ENCODE results near the gene BOC. TPM values are rescaled to one million over a fixed set of nuclear protein-coding genes. Genes with fewer than 3 reads are reported as not detected.

Gene BOC
- total and polyA plus RNA-seq, 2 of the 4 experiments (the other 2 are of a cell fraction): 6.8 to 15.2 TPM

DNA sequence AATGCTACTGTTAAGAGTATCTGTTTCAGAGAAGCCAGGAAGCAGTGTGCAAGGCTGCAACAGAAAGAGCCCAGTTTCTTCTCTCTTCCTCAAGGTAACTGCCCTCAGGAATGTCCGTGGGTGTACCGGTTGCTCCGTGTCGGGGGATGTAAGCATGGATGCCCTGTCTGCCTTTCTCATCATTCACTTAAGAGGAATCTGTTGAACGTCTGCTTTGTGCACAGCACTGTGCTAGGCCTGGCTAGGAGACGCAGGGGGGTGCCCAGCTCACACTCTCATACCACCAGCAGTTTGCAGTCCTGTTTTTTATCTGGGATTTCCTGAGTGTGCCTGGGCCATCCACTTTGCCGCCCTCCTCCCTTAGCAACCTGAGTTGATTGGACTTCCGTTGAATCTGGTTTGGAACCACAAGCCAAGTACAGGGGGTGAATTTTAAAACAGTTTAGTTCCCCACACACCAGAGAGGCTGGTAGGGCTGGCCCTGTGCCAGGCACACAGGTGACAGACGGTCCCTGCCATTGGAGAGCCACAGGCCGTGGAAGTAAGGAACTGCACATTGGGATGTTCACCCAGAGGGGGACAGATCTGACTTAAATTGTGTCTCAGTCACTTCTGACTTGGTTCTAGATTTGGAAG is 11.2 kb downstream of the BOC start:
- CTCF ChIA-PET: no interaction called here
- TF ChIP-seq RFX5 (IDR thresholded peaks at IDR 0.05; ENCODE audit: low read depth, low read length) (no peak), MAFK (IDR thresholded peaks at IDR 0.05; ENCODE audit: low read depth, low read length) (no peak), FOS (IDR thresholded peaks at IDR 0.05; ENCODE audit: low read depth, low read length) (no peak), CHD1 (IDR thresholded peaks at IDR 0.05; ENCODE audit: low read depth, low read length) (no peak), USF2 (IDR thresholded peaks at IDR 0.05; ENCODE audit: low read depth, low read length) (no peak), ELK1 (IDR thresholded peaks at IDR 0.05; ENCODE audit: borderline replicate concordance, low read depth, low read length) (no peak), SMC3 (IDR thresholded peaks at IDR 0.05; ENCODE audit: low read depth, low read length) (no peak), CEBPB (IDR thresholded peaks at IDR 0.05; ENCODE audit: low read depth, low read length) (no peak), MAZ (IDR thresholded peaks at IDR 0.05; ENCODE audit: borderline replicate concordance, low read depth, low read length) (no peak), BHLHE40 (IDR thresholded peaks at IDR 0.05; ENCODE audit: low read depth, low read length) (no peak), POLR2A (IDR thresholded peaks at IDR 0.05; ENCODE audit: low read depth, low read length) (no peak), RAD21 (IDR thresholded peaks at IDR 0.05; ENCODE audit: low read length) (no peak), RCOR1 (IDR thresholded peaks at IDR 0.05; ENCODE audit: insufficient replicate concordance, low read length) (no peak), NFE2L2 (IDR thresholded peaks at IDR 0.05; ENCODE audit: low read depth, low read length) (no peak), MXI1 (IDR thresholded peaks at IDR 0.05; ENCODE audit: borderline replicate concordance, low read depth, low read length) (no peak), CTCF (conservative IDR thresholded peaks at IDR 0.05; ENCODE audit: low read depth, low read length) (no peak)
- Histone ChIP-seq H3K4me1 (ENCODE audit: control insufficient read depth, insufficient read depth, low read length) (peaks cover 13% of the 10 kb centered on the region), H3K79me1 (ENCODE audit: low read depth in 1 of 2, low read length in 2 of 2) (no peaks in the 10 kb centered on the region), H3K14ac (replicated peaks; ENCODE audit: low read depth, low read length) (no peak overlapping the region), H3K23ac (ENCODE audit: low read depth, low read length) (no peak overlapping the region; the same call in 1 of the 2 replicates), H3K4ac (ENCODE audit: low read depth, low read length) (no peak overlapping the region), H4K8ac (ENCODE audit: low read depth in 2 of 2, low read length in 2 of 2) (no peak overlapping the region), H3K9me1 (ENCODE audit: insufficient read depth, low read length) (0 out of 2 replicates have a peak, but pooled peaks cover 7% of the 10 kb centered on the region), H3K27ac (ENCODE audit: insufficient read depth, low read length) (no peak overlapping the region), H3K9ac (ENCODE audit: low read depth, low read length) (no peak overlapping the region), H2AFZ (replicated peaks; ENCODE audit: low read length, poor library complexity) (no peak overlapping the region), H3K27me3 (ENCODE audit: control insufficient read depth, insufficient read depth, low read length) (no peaks in the 10 kb centered on the region), H3K4me2 (ENCODE audit: low read depth, low read length) (no peak overlapping the region), H3K4me3 (ENCODE audit: insufficient read depth, low read depth, low read length) (no peak overlapping the region), H3K18ac (ENCODE audit: low read depth, low read length) (no peak overlapping the region), H4K5ac (ENCODE audit: low read depth, low read length) (no peak overlapping the region; the same call in 1 of the 2 replicates), H3K9me3 (ENCODE audit: control insufficient read depth, insufficient read depth, low read length) (no peaks in the 10 kb centered on the region), H2BK15ac (ENCODE audit: low read depth, low read length) (no peak overlapping the region), H2AK9ac (replicated peaks; ENCODE audit: low read depth, low read length, poor library complexity) (peak overlapping the region; percentile 33), H2BK120ac (ENCODE audit: low read depth, low read length) (no peak overlapping the region), H2AK5ac (ENCODE audit: low read depth, low read length) (no peak overlapping the region; the same call in 1 of the 2 replicates), H3K36me3 (ENCODE audit: control insufficient read depth, insufficient read depth, low read length) (peaks cover 25% of the 10 kb centered on the region), H2BK5ac (ENCODE audit: low read depth, low read length, poor library complexity, severe bottlenecking) (no peak overlapping the region), H3K56ac (ENCODE audit: extremely low read depth, insufficient read depth, low read length) (no peak overlapping the region), H2BK20ac (ENCODE audit: low read depth, low read length) (no peak overlapping the region), H4K20me1 (ENCODE audit: insufficient read depth, low read length) (no peaks in the 10 kb centered on the region), H4K91ac (ENCODE audit: insufficient read depth, low read depth, low read length) (no peak overlapping the region)
- DNase-seq (no peak), ATAC-seq (ENCODE audit: low read depth) (no peak)
- intact Hi-C loops (cut with micrococcal nuclease): no loop called here
- dilution Hi-C loops (cut with HindIII; ENCODE audit: low sequenced_read_pairs, unreplicated experiment): no loop called here
- 74% methylated on average over 3 of the region's 10 CpGs; no CpG with 5 or more reads in 1 of the 2 experiments for WGBS, 2 experiments (ENCODE audit: extremely low coverage in 2 of 2, insufficient read length in 1 of 2)
- POLR2A ChIA-PET (ENCODE audit: unreplicated experiment): no interaction called here
- no TSS peak for BruUV-seq (replicated peaks)
- in situ Hi-C loops (cut with MboI; ENCODE audit: low sequenced_read_pairs): no loop called here
